Mesendoderm (in vitro differentiated cells): Measurements from ENCODE around the gene MTERF1. TPM values are rescaled to one million over a fixed set of nuclear protein-coding genes. Genes with fewer than 3 reads are reported as not detected.

Experiments used
- DNase-seq: peaks from one replicate; pipeline ENCODE4 v3.0.0; 2013
- H2AK5ac ChIP-seq: 2 replicates; pipeline ENCODE4 v1.6.1; 2013; ENCODE audit warnings: low read length, inconsistent platforms
- H2BK120ac ChIP-seq: 2 replicates; pipeline ENCODE4 v1.6.1; 2013; ENCODE audit warnings: low read depth, mild to moderate bottlenecking, low read length, moderate library complexity, mixed read lengths
- H2BK15ac ChIP-seq: replicated peaks from 2 replicates; pipeline ENCODE4 v1.6.1; 2013; ENCODE audit warnings: low read depth, mild to moderate bottlenecking, moderate library complexity
- H2BK5ac ChIP-seq: 2 replicates; pipeline ENCODE4 v1.6.1; 2013; ENCODE audit warnings: low read length, inconsistent platforms
- H3K18ac ChIP-seq: 2 replicates; pipeline ENCODE4 v1.6.1; 2013; ENCODE audit warnings: mild to moderate bottlenecking, low read length, mixed read lengths
- H3K23ac ChIP-seq: one replicate; pipeline ENCODE4 v1.6.1; 2013; ENCODE audit warnings: low read length
- H3K27ac ChIP-seq: 2 replicates; pipeline ENCODE4 v1.5.1; 2013; ENCODE audit warnings: low read depth, mild to moderate bottlenecking, inconsistent platforms, low read length, moderate library complexity
- H3K27me3 ChIP-seq: 2 replicates; pipeline ENCODE4 v1.6.1; 2013; ENCODE audit warnings: low read length, control low read depth, mild to moderate bottlenecking, inconsistent platforms; ENCODE audit not compliant: insufficient read depth, poor library complexity
- H3K36me3 ChIP-seq: 2 replicates; pipeline ENCODE4 v1.6.1; 2013; ENCODE audit warnings: low read length, inconsistent platforms; ENCODE audit not compliant: control insufficient read depth, insufficient read depth
- H3K4ac ChIP-seq: one replicate; pipeline ENCODE4 v1.6.1; 2013; ENCODE audit warnings: low read depth, mild to moderate bottlenecking, low read length, moderate library complexity
- H3K4me1 ChIP-seq: 2 replicates; pipeline ENCODE4 v1.6.1; 2013; ENCODE audit warnings: low read depth, low read length, inconsistent platforms; ENCODE audit not compliant: control insufficient read depth
- H3K4me2 ChIP-seq: 2 replicates; pipeline ENCODE4 v1.6.1; 2013; ENCODE audit warnings: low read length
- H3K4me3 ChIP-seq: 2 replicates; pipeline ENCODE4 v1.5.1; 2013; ENCODE audit warnings: mild to moderate bottlenecking, low read length
- H3K56ac ChIP-seq: one replicate; pipeline ENCODE4 v1.6.1; 2013; ENCODE audit warnings: low read length
- H3K79me1 ChIP-seq: 2 replicates; pipeline ENCODE4 v1.6.1; 2013; ENCODE audit warnings: low read length, inconsistent platforms
- H3K79me2 ChIP-seq: 2 replicates; pipeline ENCODE4 v1.6.1; 2013; ENCODE audit warnings: mild to moderate bottlenecking, low read length; ENCODE audit not compliant: control insufficient read depth, insufficient read depth
- H3K9ac ChIP-seq: 2 replicates; pipeline ENCODE4 v1.6.1; 2013; ENCODE audit warnings: low read length, inconsistent platforms
- H4K5ac ChIP-seq: one replicate; pipeline ENCODE4 v1.6.1; 2013; ENCODE audit warnings: low read length
- H4K8ac ChIP-seq: one replicate; pipeline ENCODE4 v1.6.1; 2013; ENCODE audit warnings: low read depth, mild to moderate bottlenecking, control low read depth, low read length, moderate library complexity
- WGBS: extraction: QIAGEN DNeasy Blood & Tissue Kit; methylation state at CpG from one replicate; pipeline ENCODE4 v1.1.7; 2013; ENCODE audit warnings: low lambda C conversion rate, missing lambda C conversion rate; ENCODE audit not compliant: insufficient coverage; ENCODE audit errors: extremely low coverage; 5-methylcytosine and 5-hydroxymethylcytosine counted together
- polyA plus RNA-seq, 2 experiments: library from polyadenylated mRNA; stranded (reverse); fragments of 200-250 nt; gene quantifications; one replicate each; pipeline ENCODE4 v1.2.3, GENCODE V29; 2013

The MTERF1 gene
- 12.0 TPM for polyA plus RNA-seq (2013, experiment 1 of 2)
- polyA plus RNA-seq (2013, experiment 2 of 2) = 12.5 TPM

- Histone ChIP-seq H3K4me3 (peak within 1 kb of the TSS; percentile 93), H3K27me3 (no peaks in the 10 kb centered on the region), H3K4me2 (peak within 1 kb of the TSS; percentile 75), H2BK120ac (no peak within 1 kb of the TSS), H3K79me1 (peaks cover 11% of the 10 kb centered on the region), H3K4ac (peak within 1 kb of the TSS; percentile 85), H2AK5ac (no peak within 1 kb of the TSS), H4K5ac (peak within 1 kb of the TSS; percentile 27), H3K23ac (no peak within 1 kb of the TSS), H2BK5ac (no peak within 1 kb of the TSS), H4K8ac (no peak within 1 kb of the TSS), H3K79me2 (peaks cover 5% of the 10 kb centered on the region), H3K56ac (peak within 1 kb of the TSS; percentile 93), H3K9ac (peak within 1 kb of the TSS; percentile 84), H3K4me1 (no peaks in the 10 kb centered on the region), H3K18ac (no peak within 1 kb of the TSS), H3K27ac (no peak within 1 kb of the TSS), H3K36me3 (no peaks in the 10 kb centered on the region), H2BK15ac (no peak within 1 kb of the TSS)
- peak; percentile 95 for DNase-seq
- WGBS = no CpG with 5 or more reads among the region's 43 CpGs
These were observed at the start of gene MTERF1 for GRCh38 chr7:91880413-91881241. MTERF1 (minus strand) TSS chr7:91880702; CDS start chr7:91880083, 619 bp downstream.

DNA sequence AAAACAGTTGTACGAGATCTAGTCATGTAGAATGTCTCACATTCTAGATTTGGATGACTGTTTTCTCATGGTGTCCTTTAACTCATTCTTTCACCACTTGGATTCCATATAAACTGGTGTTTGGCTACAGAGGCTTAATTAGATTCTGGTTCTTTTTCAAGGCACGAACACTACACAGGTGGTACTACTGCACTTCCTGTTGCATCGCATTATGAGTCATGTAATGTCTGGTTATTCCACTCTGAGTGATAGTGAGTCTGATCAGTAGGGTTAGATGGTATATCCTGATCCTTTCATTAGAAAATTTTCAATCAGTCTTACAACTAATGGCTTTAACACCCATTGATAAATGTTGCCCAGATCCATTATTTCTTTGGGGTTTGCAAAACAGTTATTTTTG is 49.0 kb upstream of the MTERF1 start:
- H4K5ac ChIP-seq = no peak overlapping the region
- no peak overlapping the region for H2BK120ac ChIP-seq
- H3K4me1 ChIP-seq = no peaks in the 10 kb centered on the region
- H3K79me2 ChIP-seq = no peaks in the 10 kb centered on the region
- H2BK15ac ChIP-seq = no peak overlapping the region
- H3K4me3 ChIP-seq = no peak overlapping the region
- H3K79me1 ChIP-seq = no peaks in the 10 kb centered on the region
- H3K9ac ChIP-seq = no peak overlapping the region
- H3K36me3 ChIP-seq = no peaks in the 10 kb centered on the region
- no CpG with 5 or more reads among the region's 3 CpGs for WGBS
- no peak overlapping the region for H3K56ac ChIP-seq
- no peaks in the 10 kb centered on the region for H3K27me3 ChIP-seq
- H3K4me2 ChIP-seq = no peak overlapping the region
- no peak overlapping the region for H4K8ac ChIP-seq
- H2BK5ac ChIP-seq = no peak overlapping the region
- no peak overlapping the region for H3K27ac ChIP-seq
- no peak for DNase-seq
- no peak overlapping the region for H3K4ac ChIP-seq
- no peak overlapping the region for H2AK5ac ChIP-seq
- no peak overlapping the region for H3K23ac ChIP-seq
- H3K18ac ChIP-seq = no peak overlapping the region

DNA sequence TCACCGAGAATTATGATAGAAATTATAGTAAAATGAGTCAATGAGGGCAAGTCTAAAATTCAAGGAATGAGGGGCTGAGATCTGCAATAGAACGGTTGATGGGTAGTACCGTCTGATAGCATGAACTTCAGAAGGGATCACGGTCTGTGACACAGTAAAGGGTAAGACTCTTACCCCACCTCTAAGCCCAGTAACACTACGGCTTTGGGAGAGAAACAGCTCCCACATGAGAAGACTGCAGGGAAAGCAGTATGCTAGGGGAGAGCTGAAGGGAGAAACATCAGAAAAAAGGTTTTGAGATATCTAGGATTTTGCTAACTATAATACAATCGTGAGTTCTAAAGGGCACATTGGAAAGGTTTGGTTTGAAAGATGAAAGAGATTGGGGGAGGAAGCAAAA is 47.4 kb upstream of the MTERF1 start:
- no CpG with 5 or more reads among the region's 6 CpGs for WGBS
- Histone ChIP-seq H3K9ac (no peak overlapping the region), H3K23ac (no peak overlapping the region), H4K8ac (no peak overlapping the region), H3K36me3 (no peaks in the 10 kb centered on the region), H3K56ac (no peak overlapping the region), H4K5ac (no peak overlapping the region), H3K79me2 (no peaks in the 10 kb centered on the region), H3K4ac (no peak overlapping the region), H2AK5ac (no peak overlapping the region), H3K79me1 (no peaks in the 10 kb centered on the region), H2BK15ac (no peak overlapping the region), H3K4me2 (no peak overlapping the region), H2BK120ac (no peak overlapping the region), H3K27ac (no peak overlapping the region), H3K18ac (no peak overlapping the region), H3K4me3 (no peak overlapping the region), H3K4me1 (no peaks in the 10 kb centered on the region), H2BK5ac (no peak overlapping the region), H3K27me3 (no peaks in the 10 kb centered on the region)
- DNase-seq = no peak

DNA sequence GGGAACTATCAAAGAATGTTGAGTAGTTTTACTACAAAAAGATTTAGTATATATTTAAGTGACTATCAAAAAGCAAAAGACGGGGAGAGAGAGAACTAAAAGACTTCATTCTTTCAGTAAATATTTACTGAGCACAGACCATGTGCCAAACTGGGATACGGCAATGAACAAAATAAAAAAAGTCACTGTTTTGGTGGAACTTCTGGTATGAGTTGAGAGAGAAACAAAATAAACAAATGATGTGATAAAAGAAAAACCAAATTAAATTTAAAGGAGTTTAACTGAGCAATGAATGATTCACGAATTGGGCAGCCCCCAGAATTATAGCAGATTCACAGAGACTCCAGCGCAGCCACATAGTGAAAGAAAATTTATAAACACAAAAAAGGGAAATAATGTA is 42.4 kb upstream of the MTERF1 start:
- Histone ChIP-seq H3K27me3 (no peaks in the 10 kb centered on the region), H2BK15ac (no peak overlapping the region), H3K27ac (no peak overlapping the region), H3K23ac (no peak overlapping the region), H3K9ac (no peak overlapping the region), H3K4me1 (no peaks in the 10 kb centered on the region), H3K4me2 (no peak overlapping the region), H3K36me3 (no peaks in the 10 kb centered on the region), H2BK5ac (no peak overlapping the region), H3K56ac (no peak overlapping the region), H3K18ac (no peak overlapping the region), H2BK120ac (no peak overlapping the region), H4K8ac (no peak overlapping the region), H3K4me3 (no peak overlapping the region), H3K4ac (no peak overlapping the region), H3K79me2 (no peaks in the 10 kb centered on the region), H3K79me1 (no peaks in the 10 kb centered on the region), H2AK5ac (no peak overlapping the region), H4K5ac (no peak overlapping the region)
- WGBS = no CpG with 5 or more reads among the region's 4 CpGs
- DNase-seq = no peak

DNA sequence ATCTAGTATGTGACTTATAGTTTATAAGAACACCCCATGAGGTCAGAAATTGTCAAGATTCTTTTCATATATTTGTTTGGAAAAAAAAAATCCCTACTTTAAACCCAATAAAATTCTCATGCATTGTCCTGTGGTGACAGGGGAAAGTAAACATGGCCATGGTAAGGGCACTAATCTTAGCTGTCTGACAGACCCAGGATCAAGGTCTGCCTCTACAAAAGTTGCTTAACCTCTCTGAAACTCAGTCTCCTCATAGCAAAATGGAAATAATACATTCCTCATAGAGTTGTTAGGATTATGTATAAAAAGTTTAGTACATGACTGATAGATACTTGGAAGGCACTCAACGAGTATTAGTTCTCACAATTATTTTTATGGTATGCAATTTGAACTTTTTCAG is 37.9 kb upstream of the MTERF1 start:
- H2AK5ac ChIP-seq = no peak overlapping the region
- no peaks in the 10 kb centered on the region for H3K4me1 ChIP-seq
- H3K4me2 ChIP-seq = no peak overlapping the region
- no peak overlapping the region for H2BK120ac ChIP-seq
- no peak overlapping the region for H4K8ac ChIP-seq
- H2BK15ac ChIP-seq = no peak overlapping the region
- H3K27me3 ChIP-seq = no peaks in the 10 kb centered on the region
- no peak overlapping the region for H3K9ac ChIP-seq
- H4K5ac ChIP-seq = no peak overlapping the region
- H3K18ac ChIP-seq = no peak overlapping the region
- no peak overlapping the region for H3K27ac ChIP-seq
- no peaks in the 10 kb centered on the region for H3K79me2 ChIP-seq
- no peak overlapping the region for H2BK5ac ChIP-seq
- no peaks in the 10 kb centered on the region for H3K79me1 ChIP-seq
- H3K4ac ChIP-seq = no peak overlapping the region
- H3K4me3 ChIP-seq = no peak overlapping the region
- DNase-seq = no peak
- no peak overlapping the region for H3K23ac ChIP-seq
- no peak overlapping the region for H3K56ac ChIP-seq
- WGBS = no CpG with 5 or more reads among the region's 1 CpG
- H3K36me3 ChIP-seq = no peaks in the 10 kb centered on the region

- Histone ChIP-seq H3K36me3 (no peaks in the 10 kb centered on the region), H2BK15ac (no peak overlapping the region), H3K27ac (no peak overlapping the region), H3K4me2 (no peak overlapping the region), H3K4me1 (no peaks in the 10 kb centered on the region), H3K79me1 (no peaks in the 10 kb centered on the region), H2BK120ac (no peak overlapping the region), H3K9ac (no peak overlapping the region), H3K79me2 (no peaks in the 10 kb centered on the region), H3K18ac (no peak overlapping the region), H2AK5ac (no peak overlapping the region), H2BK5ac (no peak overlapping the region), H3K4ac (no peak overlapping the region), H4K8ac (no peak overlapping the region), H3K4me3 (no peak overlapping the region), H3K23ac (no peak overlapping the region), H4K5ac (no peak overlapping the region), H3K56ac (no peak overlapping the region), H3K27me3 (no peaks in the 10 kb centered on the region)
- no peak for DNase-seq
- WGBS = no CpG with 5 or more reads among the region's 1 CpG
These were observed 35.5 kb upstream of the MTERF1 start for GRCh38 chr7:91916051-91916440.
